Liver (tissue), 9 donors: ENCODE measurements around the gene CLPSL2. TPM values are rescaled to one million over a fixed set of nuclear protein-coding genes. Genes with fewer than 3 reads are reported as not detected.

Experiments
- DNase-seq: peaks from one replicate; pipeline ENCODE4 v3.0.0-alpha.2; 2017; ENCODE audit warnings: low spot score
- H3K27ac ChIP-seq, 2 donors: one replicate each; pipeline ENCODE4 v1.7.0; 2013; ENCODE audit warnings: inconsistent platforms in 2 of 2, low read length in 2 of 2, control low read depth in 1 of 2, low read depth in 1 of 2, mild to moderate bottlenecking in 1 of 2
- H3K27me3 ChIP-seq, 4 donors: one replicate each; pipeline versions ENCODE4 v1.6.1 to v1.7.0; 2013; ENCODE audit warnings: low read length in 3 of 4, inconsistent platforms in 1 of 4, mild to moderate bottlenecking in 1 of 4, moderate library complexity in 1 of 4; ENCODE audit not compliant: control insufficient read depth in 4 of 4, insufficient read depth in 4 of 4
- H3K36me3 ChIP-seq, 4 donors: one replicate each; pipeline versions ENCODE4 v1.6.1 to v1.7.0; 2013; ENCODE audit warnings: low read length in 3 of 4, mild to moderate bottlenecking in 3 of 4, low read depth in 1 of 4, moderate library complexity in 1 of 4; ENCODE audit not compliant: control insufficient read depth in 4 of 4, insufficient read depth in 3 of 4
- H3K4me1 ChIP-seq, 4 donors: one replicate each; pipeline versions ENCODE4 v1.6.1 to v1.7.0; 2013; ENCODE audit warnings: low read length in 3 of 4, mild to moderate bottlenecking in 3 of 4, moderate library complexity in 1 of 4; ENCODE audit not compliant: control insufficient read depth in 4 of 4, insufficient read depth in 4 of 4
- H3K4me3 ChIP-seq, 3 donors: one replicate each; pipeline versions ENCODE4 v1.6.1 to v1.7.0; 2013; ENCODE audit warnings: low read length in 3 of 3, control low read depth in 1 of 3, low read depth in 1 of 3, mild to moderate bottlenecking in 1 of 3
- H3K9ac ChIP-seq, 2 donors: one replicate each; pipeline ENCODE4 v1.7.0; 2013; ENCODE audit warnings: low read length in 2 of 2, mild to moderate bottlenecking in 2 of 2, moderate library complexity in 2 of 2, control low read depth in 1 of 2, low read depth in 1 of 2
- H3K9me3 ChIP-seq, 4 donors: one replicate each; pipeline versions ENCODE4 v1.6.1 to v1.7.0; 2013; ENCODE audit warnings: low read length in 3 of 4; ENCODE audit not compliant: control insufficient read depth in 4 of 4
- EGR1 ChIP-seq, 2 donors: IDR thresholded peaks; 2 replicates each; pipeline ENCODE4 v1.6.1; 2016 to 2018; ENCODE audit warnings: antibody characterized with exemption in 2 of 2, low read depth in 2 of 2
- FOXA1 ChIP-seq: IDR thresholded peaks from 2 replicates; pipeline ENCODE4 v1.6.1; 2016; ENCODE audit warnings: antibody characterized with exemption
- FOXA2 ChIP-seq: IDR thresholded peaks from 2 replicates; pipeline ENCODE4 v1.6.1; 2016; ENCODE audit warnings: antibody characterized with exemption
- GABPA ChIP-seq, 2 donors: IDR thresholded peaks in 1 of 2; conservative IDR thresholded peaks in 1 of 2; 2 replicates each; pipeline ENCODE4 v1.6.1; 2016; ENCODE audit warnings: antibody characterized with exemption in 2 of 2, mild to moderate bottlenecking in 1 of 2, moderate library complexity in 1 of 2
- HNF4A ChIP-seq, 2 donors: conservative IDR thresholded peaks; 2 replicates each; pipeline ENCODE4 v1.6.1; 2016; ENCODE audit warnings: antibody characterized with exemption in 2 of 2, mild to moderate bottlenecking in 2 of 2
- HNF4G ChIP-seq: IDR thresholded peaks from 2 replicates; pipeline ENCODE4 v1.6.1; 2016; ENCODE audit warnings: antibody characterized with exemption
- JUND ChIP-seq, 2 donors: IDR thresholded peaks; 2 replicates each; pipeline ENCODE4 v1.6.1; 2016; ENCODE audit warnings: antibody characterized with exemption in 2 of 2
- NR2F2 ChIP-seq: IDR thresholded peaks from 2 replicates; pipeline ENCODE4 v1.6.1; 2016; ENCODE audit warnings: antibody characterized with exemption
- RAD21 ChIP-seq, 2 donors: IDR thresholded peaks; 2 replicates each; pipeline ENCODE4 v1.6.1; 2016; ENCODE audit warnings: antibody characterized with exemption in 2 of 2, mild to moderate bottlenecking in 2 of 2
- REST ChIP-seq: IDR thresholded peaks from 2 replicates; pipeline ENCODE4 v1.6.1; 2016; ENCODE audit warnings: antibody characterized with exemption, mild to moderate bottlenecking
- RXRA ChIP-seq, 2 donors: IDR thresholded peaks; 2 replicates each; pipeline ENCODE4 v1.6.1; 2017 to 2018; ENCODE audit warnings: antibody characterized with exemption in 2 of 2, mild to moderate bottlenecking in 1 of 2
- SP1 ChIP-seq: IDR thresholded peaks from 2 replicates; pipeline ENCODE4 v1.6.1; 2018; ENCODE audit warnings: antibody characterized with exemption, mild to moderate bottlenecking
- TAF1 ChIP-seq: conservative IDR thresholded peaks from 2 replicates; pipeline ENCODE4 v1.6.1; 2016; ENCODE audit warnings: antibody characterized with exemption, mild to moderate bottlenecking
- YY1 ChIP-seq: IDR thresholded peaks from 2 replicates; pipeline ENCODE4 v1.6.1; 2016; ENCODE audit warnings: antibody characterized with exemption, mild to moderate bottlenecking
- WGBS: extraction: QIAGEN DNeasy Blood & Tissue Kit; methylation state at CpG from one replicate; pipeline ENCODE4 v1.1.7; 2013; 5-methylcytosine and 5-hydroxymethylcytosine counted together
- polyA plus RNA-seq, 2 donors: library from polyadenylated mRNA; stranded (reverse) in 1 of 2; unstranded in 1 of 2; fragments of 200-250 nt in 1 of 2; fragments of >200 nt in 1 of 2; fragmentation: Nextera tagmentation in 1 of 2; extraction: Ambion mirVana in 1 of 2; gene quantifications; one replicate each; pipeline versions ENCODE4 v1.2.1 to v1.2.3, GENCODE V29; 2013 to 2015
- total RNA-seq, 2 donors: library from RNA; depleted of rRNA; stranded (reverse); fragments of >200 nt; gene quantifications; one replicate each; pipeline ENCODE4 v1.2.3, GENCODE V29; 2014
- TF ChIP-seq, protein P1 (sequence below): fragments of 150-350 bp; IDR thresholded peaks from 2 replicates; pipeline ENCODE4 v1.5.1; 2017; ENCODE audit warnings: improper control_type of control experiment, low read depth, low read length; ENCODE audit not compliant: missing input control
- TF ChIP-seq, protein P2 (sequence below): IDR thresholded peaks from 2 replicates; pipeline ENCODE4 v1.6.1; 2016; ENCODE audit warnings: antibody characterized with exemption
- TF ChIP-seq, protein P3 (sequence below): IDR thresholded peaks from 2 replicates; pipeline ENCODE4 v1.6.1; 2016; ENCODE audit warnings: antibody characterized with exemption
- TF ChIP-seq, protein P4 (sequence below): IDR thresholded peaks from 2 replicates; pipeline ENCODE4 v1.6.1; 2016; ENCODE audit warnings: antibody characterized with exemption
- donor health status: healthy.
- donor health status: healthy.
- donor health status: healthy.
- donor health status: healthy.
- donor health status: healthy.

Gene CLPSL2
- total and polyA plus RNA-seq, 4 donors = not detected

- peak overlapping the region in 1 of 2 donors; percentile 80 for H3K9ac ChIP-seq
- DNase-seq = no peak
- peak overlapping the region in 2 of 3 donors; percentile 45 to 52 for H3K4me3 ChIP-seq
Observed at GRCh38 chr6:35728683-35729678, 47.4 kb upstream of the CLPSL2 start.

More at GRCh38 chr6:35728683-35729678, 47.4 kb upstream of the CLPSL2 start:
- peak overlapping the region; percentile 94 to 95 for H3K27ac ChIP-seq
- TF ChIP-seq HNF4A (conservative IDR thresholded peaks at IDR 0.05) (peak; percentile 21 to 47), YY1 (no peak), EGR1 (IDR thresholded peaks at IDR 0.05; ENCODE audit: low read depth in 2 of 2) (no peak), RAD21 (IDR thresholded peaks at IDR 0.05) (peak; percentile 16 to 66), FOXA1 (no peak), NR2F2 (no peak), FOXA2 (no peak), RXRA (IDR thresholded peaks at IDR 0.05) (peak; percentile 22 to 55), HNF4G (no peak), GABPA (IDR thresholded peaks at IDR 0.05 in 1 of 2, conservative IDR thresholded peaks at IDR 0.05 in 1 of 2) (no peak), TAF1 (peak; percentile 21), REST (no peak), SP1 (peak; percentile 73), JUND (IDR thresholded peaks at IDR 0.05) (no peak)
- TF ChIP-seq, protein P1, sequence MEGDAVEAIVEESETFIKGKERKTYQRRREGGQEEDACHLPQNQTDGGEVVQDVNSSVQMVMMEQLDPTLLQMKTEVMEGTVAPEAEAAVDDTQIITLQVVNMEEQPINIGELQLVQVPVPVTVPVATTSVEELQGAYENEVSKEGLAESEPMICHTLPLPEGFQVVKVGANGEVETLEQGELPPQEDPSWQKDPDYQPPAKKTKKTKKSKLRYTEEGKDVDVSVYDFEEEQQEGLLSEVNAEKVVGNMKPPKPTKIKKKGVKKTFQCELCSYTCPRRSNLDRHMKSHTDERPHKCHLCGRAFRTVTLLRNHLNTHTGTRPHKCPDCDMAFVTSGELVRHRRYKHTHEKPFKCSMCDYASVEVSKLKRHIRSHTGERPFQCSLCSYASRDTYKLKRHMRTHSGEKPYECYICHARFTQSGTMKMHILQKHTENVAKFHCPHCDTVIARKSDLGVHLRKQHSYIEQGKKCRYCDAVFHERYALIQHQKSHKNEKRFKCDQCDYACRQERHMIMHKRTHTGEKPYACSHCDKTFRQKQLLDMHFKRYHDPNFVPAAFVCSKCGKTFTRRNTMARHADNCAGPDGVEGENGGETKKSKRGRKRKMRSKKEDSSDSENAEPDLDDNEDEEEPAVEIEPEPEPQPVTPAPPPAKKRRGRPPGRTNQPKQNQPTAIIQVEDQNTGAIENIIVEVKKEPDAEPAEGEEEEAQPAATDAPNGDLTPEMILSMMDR = no peak
- TF ChIP-seq, protein P2, sequence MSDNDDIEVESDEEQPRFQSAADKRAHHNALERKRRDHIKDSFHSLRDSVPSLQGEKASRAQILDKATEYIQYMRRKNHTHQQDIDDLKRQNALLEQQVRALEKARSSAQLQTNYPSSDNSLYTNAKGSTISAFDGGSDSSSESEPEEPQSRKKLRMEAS = peak; percentile 43
- TF ChIP-seq, protein P3, sequence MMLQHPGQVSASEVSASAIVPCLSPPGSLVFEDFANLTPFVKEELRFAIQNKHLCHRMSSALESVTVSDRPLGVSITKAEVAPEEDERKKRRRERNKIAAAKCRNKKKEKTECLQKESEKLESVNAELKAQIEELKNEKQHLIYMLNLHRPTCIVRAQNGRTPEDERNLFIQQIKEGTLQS = no peak
- TF ChIP-seq, protein P4, sequence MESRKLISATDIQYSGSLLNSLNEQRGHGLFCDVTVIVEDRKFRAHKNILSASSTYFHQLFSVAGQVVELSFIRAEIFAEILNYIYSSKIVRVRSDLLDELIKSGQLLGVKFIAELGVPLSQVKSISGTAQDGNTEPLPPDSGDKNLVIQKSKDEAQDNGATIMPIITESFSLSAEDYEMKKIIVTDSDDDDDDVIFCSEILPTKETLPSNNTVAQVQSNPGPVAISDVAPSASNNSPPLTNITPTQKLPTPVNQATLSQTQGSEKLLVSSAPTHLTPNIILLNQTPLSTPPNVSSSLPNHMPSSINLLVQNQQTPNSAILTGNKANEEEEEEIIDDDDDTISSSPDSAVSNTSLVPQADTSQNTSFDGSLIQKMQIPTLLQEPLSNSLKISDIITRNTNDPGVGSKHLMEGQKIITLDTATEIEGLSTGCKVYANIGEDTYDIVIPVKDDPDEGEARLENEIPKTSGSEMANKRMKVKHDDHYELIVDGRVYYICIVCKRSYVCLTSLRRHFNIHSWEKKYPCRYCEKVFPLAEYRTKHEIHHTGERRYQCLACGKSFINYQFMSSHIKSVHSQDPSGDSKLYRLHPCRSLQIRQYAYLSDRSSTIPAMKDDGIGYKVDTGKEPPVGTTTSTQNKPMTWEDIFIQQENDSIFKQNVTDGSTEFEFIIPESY = no peak
- H3K27me3 ChIP-seq = no peaks in the 10 kb centered on the region
- H3K9me3 ChIP-seq = no peaks in the 10 kb centered on the region
- H3K36me3 ChIP-seq = no peaks in the 10 kb centered on the region
- peaks cover 27 to 90% (median 79%) of the 10 kb centered on the region in 4 donors for H3K4me1 ChIP-seq
- 38% methylated on average over 12 of the region's 12 CpGs for WGBS
